Left renal cortex interstitium (tissue), 4 donors: ENCODE results near the gene IDE. TPM values are rescaled to one million over a fixed set of nuclear protein-coding genes. Genes with fewer than 3 reads are reported as not detected.
A peak's percentile ranks its signal among the peaks of the same experiment; 100 is the strongest.

Experiments
- DNase-seq, 4 donors: peaks; one replicate each; pipeline ENCODE4 v3.0.0-alpha.2; 2013; ENCODE audit warnings: low read depth in 4 of 4, low spot score in 2 of 4, missing footprints in 1 of 4
- polyA plus RNA-seq, 4 donors: library from polyadenylated mRNA; unstranded; fragments of 120-200 nt; gene quantifications; one replicate each; pipeline ENCODE4 v1.2.1, GENCODE V29; 2013; ENCODE audit not compliant: insufficient read length in 4 of 4

Gene IDE
- polyA plus RNA-seq, 4 donors: 19.7 to 30.2 (median 24.0) TPM

DNA sequence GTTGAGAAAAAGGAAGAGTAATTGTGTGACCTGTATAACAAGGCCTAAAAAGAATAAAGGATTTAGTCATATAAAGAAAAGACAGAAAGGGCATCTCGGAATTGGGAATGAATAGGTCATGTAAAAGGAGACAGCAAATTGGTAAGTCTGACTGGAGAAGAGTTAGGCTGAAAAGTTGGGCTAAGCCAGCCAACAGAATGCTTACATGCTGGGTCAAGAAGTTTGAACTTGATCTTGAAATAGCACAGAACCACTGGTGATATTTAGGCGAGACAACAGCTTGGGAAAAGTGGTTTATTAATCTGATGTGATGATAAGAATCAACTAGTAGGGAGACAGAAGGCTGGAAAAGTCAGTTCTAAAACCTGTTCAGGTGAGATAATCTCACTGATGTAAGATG, 4.8 kb downstream of the IDE start:
- DNase-seq: no peak

GRCh38 chr10:92567952-92568600, 5.8 kb downstream of the IDE start:
- no peak for DNase-seq

DNA sequence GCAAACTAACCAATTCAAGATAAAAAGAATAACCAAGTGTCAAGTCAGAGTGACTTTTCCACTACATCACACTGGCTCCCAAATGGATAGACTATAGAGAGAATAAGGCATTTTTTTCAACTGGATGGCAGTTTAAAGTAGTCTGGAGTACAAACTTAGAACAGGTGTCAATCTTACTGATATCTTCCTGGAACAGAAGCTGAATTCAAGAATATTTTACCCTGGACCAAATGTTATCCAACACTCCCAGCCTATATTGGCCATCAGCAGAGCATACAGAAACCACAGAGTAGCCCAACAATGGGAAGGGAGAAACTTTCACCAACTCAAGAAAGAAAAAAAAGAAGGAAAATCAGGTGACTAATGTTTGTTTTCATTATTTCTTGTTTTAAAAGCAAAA, 11.5 kb downstream of the IDE start:
- no peak for DNase-seq

GRCh38 chr10:92559046-92559445, 14.8 kb downstream of the IDE start:
- DNase-seq: no peak

- DNase-seq: no peak
These were observed 19.9 kb downstream of the IDE start for GRCh38 chr10:92553959-92554358.

- DNase-seq: no peak
These were observed 21.6 kb downstream of the IDE start for GRCh38 chr10:92552310-92552709.

GRCh38 chr10:92550924-92551323, 23.0 kb downstream of the IDE start:
- DNase-seq: no peak

GRCh38 chr10:92547676-92548075, 26.2 kb downstream of the IDE start:
- no peak for DNase-seq

GRCh38 chr10:92545556-92545955, 28.3 kb downstream of the IDE start:
- no peak for DNase-seq

DNA sequence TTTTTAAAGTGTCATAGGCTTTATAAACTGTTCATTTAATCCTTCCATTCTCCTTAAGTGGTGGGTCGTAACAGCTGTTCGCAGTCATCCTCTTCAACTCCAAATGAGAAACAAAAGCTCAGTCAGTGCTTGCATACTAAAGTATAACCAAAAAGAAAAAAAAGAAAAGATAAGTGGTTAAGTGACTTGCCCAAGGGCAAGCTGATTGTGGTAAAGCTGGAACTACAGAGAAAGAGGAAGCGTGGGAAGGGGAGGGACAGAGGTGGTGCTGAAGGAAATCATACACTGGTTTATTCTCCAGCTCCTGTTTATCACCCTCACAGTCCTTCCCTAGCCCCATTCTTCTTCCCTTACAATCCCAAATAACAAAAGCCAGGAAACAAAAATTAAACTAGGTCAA, 29.6 kb downstream of the IDE start:
- DNase-seq: no peak

DNA sequence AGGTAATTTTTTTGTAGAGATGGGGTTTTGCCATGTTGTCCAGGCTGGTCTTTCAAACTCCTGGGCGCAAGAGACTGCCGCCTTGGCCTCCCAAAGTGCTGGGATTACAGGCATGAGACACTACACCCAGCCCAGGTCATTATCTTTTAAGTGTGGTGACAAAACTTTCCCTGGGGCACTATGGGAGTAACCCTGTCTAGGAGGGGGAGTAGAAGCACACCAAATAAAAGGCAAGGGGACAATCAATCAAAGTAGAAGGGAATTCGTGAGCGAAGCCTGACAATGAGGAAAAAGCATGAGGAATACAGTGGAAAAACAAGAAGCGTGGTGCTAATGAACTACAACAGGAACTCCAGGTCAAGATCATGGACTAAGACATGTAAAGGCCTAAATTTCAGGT, 31.4 kb downstream of the IDE start:
- no peak for DNase-seq

- no peak for DNase-seq
These were observed 32.3 kb downstream of the IDE start for GRCh38 chr10:92541583-92541982.

GRCh38 chr10:92538231-92538958, 35.5 kb downstream of the IDE start:
- DNase-seq: no peak

DNA sequence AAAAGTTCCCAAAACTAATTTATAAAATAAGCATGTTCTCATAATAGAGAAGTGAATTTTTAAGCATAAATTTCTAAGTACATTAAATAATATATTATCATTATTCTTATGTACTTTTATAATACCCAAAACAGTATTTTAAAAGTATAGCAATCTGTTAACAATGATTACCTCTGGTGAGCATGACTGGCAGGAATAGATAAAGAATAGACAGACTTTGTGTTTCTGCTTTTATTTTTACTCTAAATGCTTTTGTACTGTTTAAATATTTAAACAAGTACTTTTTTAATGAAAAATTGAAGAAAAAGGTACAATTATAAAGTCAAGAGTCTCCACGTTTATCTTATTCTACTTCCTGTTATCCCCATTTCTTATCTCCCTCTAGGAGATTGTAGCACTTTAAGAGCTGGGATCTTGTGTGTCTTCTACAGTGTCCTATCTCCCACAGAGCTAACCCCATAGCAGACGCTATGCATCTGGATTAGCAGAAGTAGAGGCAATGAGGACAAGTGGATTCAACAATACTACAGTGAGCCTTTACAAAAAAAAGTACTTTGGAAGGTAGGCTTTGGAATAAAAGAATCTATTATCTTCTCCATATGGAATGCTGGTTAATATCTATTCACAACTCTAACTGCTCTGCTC, 42.9 kb downstream of the IDE start:
- DNase-seq: no peak

GRCh38 chr10:92530421-92530820, 43.5 kb downstream of the IDE start:
- DNase-seq: no peak

DNA sequence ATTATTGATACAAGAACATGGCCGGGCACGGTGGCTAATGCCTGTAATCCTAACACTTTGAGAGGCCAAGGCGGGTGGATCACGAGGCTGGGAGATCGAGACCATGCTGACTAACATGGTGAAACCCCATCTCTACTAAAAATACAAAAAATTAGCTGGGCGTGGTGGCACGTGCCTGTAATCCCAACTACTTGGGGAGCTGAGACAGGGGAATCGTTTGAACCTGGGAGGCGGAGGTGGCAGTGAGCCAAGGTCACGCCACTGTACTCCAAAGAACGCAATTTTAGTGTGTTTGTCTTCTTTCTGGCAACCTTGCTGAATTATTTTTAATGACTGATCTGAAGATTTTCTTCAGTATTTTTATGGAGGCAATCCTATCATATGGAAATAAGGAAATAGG, 46.2 kb downstream of the IDE start:
- DNase-seq: no peak

- no peak for DNase-seq
These were observed 50.3 kb downstream of the IDE start for GRCh38 chr10:92523639-92524038.

DNA sequence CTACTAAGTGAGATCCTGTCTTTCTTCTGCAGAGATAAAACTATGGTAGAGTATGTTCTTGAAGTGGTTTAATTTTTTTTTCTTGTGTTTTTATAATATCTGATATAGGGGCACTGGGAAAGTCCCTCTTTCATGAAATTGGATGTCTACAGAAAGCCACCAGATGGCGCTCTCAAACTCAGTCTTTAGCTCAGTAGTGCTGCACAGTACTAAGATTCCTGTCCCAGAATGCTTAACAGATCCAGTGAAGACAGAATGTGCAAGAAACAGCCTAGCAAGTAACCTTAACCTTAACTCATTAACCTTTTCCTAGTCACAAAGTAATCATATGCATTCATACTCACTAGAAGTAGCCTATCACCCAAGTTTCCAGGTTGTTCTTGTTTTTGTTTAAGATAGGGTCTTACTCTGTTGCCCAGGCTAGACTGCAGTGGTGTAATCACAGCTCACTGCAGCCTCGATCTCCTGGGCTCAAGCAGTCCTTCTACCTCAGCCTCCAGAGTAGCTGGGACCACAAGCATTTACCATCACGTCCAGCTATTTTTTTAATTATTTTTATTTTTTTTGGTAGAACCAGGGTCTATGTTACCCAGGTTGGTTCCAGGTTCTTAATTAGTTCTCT, 56.7 kb downstream of the IDE start:
- DNase-seq: peak in 3 of 4 donors; percentile 23 to 59 (median 24)

DNA sequence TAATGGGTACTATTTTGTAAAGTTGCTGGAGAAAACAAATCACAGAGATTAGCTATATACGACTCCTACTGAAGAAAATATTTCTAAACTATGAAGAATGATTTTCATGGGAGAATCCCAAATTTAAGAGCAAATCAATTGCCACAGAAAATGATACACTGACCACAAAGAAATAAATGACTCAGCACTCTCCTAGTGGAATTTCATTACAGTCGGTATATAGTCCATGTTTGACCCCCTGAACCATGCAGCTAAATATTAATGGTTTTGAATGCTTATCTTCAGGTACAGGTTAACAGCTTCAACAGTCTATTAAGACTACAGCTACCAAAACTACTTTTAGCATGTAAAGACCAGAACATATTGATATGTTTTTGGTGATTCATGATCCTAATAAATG, 65.0 kb downstream of the IDE start:
- no peak for DNase-seq

GRCh38 chr10:92506336-92506735, 67.6 kb downstream of the IDE start:
- no peak for DNase-seq

DNA sequence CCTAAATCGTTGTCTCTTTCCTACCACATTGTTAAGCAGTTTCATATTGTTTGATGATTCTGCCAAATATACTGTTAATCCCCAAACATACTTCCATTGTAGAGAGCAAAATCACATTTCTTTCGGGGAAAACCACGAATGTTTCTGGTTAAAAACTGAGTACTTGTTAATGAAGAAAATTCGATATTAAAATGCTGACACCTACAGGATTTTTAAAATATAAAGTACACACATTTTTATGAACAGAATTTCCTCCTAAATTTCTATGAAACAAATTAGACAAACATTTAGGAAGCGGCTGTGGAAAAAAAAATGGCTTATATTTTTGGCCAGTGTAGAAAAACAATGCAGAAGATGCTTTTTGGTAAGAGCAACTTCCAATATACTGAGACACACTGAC, 68.8 kb downstream of the IDE start:
- no peak for DNase-seq
